ENCODE measurements around the gene TAMM41.
"Not testable (repeated sequence)": the region's sequence is repeated elsewhere in the genome, so short reads cannot be mapped to it uniquely, and the experiment has no call there.

TAMM41 gene

DNA sequence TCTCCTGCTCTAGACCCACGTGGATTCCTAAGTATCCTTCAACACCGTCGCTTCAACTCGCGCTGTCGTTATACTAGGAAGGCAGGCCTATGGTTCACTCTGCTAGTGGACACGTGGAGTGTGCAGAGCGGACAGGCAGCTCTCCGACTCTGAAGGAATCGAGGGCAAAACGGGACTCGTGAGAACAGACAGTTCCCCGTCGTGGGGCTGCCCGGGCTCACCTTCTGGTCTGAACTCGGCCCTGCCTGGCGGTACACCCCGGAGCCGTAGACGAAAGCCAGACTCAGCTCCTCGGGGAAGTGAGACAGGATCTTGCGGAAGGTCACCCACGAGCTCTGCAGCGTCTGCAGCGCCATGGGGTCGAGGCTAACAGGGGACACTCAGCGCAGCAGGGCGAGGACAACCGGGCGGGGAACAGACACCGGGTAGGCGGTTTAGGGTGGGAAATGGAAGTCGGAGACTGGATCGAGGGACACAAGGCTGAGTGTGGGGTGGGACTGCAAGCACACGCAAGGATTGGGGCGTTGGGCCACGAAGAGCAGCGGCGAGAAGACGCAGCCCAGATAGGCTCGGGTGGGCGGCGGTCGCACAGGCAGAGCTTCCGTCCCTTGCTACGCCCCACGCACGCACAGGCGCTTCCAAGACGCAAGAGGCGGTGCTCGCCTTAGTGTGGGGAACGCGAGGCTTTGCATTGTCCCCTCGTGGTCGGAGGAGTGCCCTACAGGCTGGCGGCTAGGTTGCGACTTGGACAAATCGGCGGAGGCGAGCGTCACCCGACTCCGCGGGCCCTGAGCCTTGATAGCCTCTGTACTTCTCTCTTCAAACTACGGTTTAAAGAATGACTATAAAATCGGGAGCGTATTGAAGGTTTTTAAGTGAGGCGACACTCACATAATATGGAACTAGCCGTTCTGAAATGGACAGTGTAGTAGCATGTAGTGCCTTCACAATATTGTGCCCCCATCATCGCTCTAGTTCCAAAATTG, at the start of gene TAMM41:
Gene TAMM41, minus strand, starts transcription at position 605 of the 986 bp plus-strand sequence. Its CDS starts 249 bp downstream, at position 356.
- peak; percentile 88 for DNase-seq

DNA sequence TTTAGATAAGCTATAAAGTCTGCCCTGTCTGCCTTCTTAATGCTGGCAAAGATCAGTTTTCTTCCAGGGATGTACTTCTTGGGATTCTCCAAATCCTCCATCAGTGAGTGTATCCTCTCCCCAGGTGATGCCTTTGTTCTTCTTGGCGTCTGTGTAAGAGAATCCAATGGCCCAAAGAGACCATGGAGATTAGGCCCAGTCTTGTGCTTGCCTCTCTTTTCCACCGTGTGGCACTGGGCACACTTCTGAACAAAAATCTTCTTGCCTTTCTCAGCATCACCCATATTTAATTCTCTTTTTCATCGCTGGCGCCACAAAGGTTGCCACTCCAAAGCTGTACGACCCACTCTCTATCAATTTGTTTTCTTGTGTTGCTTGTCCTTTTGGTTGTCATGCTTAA, 32.2 kb upstream of the TAMM41 start:
- no peak for DNase-seq

- not testable (repeated sequence) for DNase-seq
Measured at GRCh38 chr3:11874707-11875106, 28.0 kb upstream of the TAMM41 start.

DNA sequence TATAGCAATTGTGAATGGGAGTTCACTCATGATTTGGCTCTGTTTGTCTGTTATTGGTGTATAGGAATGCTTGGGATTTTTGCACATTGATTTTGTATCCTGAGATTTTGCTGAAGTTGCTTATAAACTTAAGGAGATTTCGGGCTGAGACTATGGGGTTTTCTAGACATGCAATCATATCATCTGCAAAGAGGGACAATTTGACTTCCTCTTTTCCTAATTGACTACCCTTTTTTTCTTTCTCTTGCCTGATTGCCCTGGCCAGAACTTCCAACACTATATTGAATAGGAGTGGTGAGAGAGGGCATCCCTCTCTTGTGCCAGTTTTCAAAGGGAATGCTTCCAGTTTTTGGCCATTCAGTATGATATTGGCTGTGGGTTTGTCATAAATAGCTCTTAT, 17.1 kb upstream of the TAMM41 start:
- not testable (repeated sequence) for DNase-seq

GRCh38 chr3:11862584-11862983, 15.9 kb upstream of the TAMM41 start:
- DNase-seq, result not testable (repeated sequence)

GRCh38 chr3:11862145-11862544, 15.5 kb upstream of the TAMM41 start:
- not testable (repeated sequence) for DNase-seq

DNA sequence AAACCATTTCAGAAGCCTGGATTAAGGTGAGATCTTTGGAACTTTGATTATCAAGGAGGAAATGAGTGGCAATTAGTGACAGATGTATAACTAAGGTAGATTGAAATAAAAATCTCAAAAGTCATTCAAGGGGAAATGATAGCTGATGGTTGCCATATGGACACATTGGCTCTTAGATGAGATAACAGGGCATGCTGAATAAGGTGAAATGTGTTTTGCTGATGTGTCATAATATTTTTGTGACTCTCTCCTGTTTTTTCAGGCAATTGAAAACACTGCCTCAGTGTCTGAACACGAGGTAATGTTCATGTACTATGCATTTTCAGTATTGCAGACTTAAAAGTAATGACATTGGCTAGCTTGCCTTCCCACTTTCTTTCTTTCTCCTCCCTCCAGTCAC, 13.5 kb upstream of the TAMM41 start:
- not testable (repeated sequence) for DNase-seq

DNA sequence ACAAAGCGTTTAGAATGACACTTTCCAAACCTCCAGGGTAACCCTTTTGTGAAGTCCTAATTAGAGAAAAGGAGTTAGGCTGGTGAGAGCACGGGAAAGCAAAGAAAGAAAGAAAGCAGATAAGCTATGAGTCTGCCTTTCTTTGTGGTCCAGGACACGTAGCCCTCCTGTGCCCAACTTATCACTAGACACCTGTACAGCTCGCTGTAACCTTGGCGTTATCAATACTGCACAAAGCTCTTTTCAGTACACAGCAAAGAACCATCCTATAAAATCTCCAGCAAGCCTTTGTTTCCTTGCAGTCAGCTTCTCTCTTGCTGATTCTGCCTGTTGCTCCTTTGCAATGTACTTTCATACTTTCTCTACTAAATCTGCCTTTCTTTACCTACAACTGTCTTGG, 6.8 kb upstream of the TAMM41 start:
- DNase-seq, result no peak

- no peak for DNase-seq
Measured at GRCh38 chr3:11850003-11850402, 3.3 kb upstream of the TAMM41 start.

DNA sequence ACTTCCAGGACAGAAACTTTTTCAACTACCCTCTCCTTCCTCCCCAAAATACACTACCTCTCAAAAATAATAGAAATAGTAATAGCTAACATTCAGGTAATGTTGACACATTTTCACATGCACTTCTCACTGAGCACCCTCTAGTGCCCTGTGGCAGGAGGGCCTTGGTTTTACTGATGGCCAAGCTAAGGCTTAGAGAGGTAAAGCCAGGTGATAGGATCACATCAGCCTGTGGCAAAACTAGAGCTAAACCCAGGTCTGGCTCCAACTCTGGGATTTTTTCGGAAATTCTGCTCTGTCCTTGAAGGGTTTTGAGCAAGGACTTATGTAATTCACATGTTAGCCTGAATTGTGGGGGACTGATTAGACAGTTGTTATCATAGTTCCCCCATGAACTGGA, 922 bp upstream of the TAMM41 start:
- no peak for DNase-seq

- no peak for DNase-seq
Measured at GRCh38 chr3:11845651-11846050, 1.0 kb downstream of the TAMM41 start.

DNA sequence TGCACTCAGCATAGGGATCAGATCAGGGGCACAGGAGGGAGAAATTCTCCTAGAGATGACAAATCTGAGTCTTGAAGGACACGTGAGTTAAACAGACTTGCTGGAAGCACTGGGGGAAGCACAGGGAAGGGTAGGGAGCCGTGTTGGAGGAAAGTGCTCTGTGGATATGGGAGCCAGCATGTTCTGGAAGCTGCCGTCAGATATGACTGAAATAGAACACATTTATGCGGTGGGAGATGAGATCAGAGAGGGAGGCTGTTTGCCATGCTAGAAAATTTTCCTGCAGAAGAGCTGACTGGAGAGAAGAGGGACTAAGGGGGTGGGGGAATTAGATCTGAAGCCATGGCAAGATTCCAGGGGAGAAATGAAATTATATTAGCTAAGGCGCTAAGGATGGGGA, 1.8 kb downstream of the TAMM41 start:
- no peak for DNase-seq

DNA sequence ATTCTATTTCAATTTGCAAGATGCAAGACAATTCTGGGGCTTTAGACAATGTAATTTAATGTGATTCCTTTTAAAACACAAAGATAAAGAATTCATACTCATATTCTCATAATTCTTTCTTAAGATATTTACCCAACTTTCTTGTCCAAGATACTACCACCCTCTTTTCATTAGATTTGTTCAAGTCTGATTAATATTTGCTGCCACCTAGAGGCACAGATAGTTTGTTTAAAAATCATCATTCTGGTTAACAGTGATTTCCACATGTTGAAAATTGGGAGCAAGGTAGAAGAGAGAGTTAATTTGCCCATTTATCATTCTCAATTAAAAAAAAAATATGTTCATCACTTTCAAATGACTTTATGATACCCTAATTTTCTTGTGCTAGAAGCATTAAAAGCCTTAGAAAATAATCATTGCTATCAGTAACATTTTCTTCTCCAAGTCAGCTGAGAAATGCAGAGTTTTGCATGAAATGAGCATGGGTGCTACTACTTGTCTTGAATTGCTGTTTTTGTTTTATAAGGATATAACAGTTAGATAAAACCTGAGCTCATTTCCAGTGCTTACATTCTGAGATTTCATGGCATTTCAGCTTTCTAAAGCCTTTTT, 11.6 kb downstream of the TAMM41 start:
- DNase-seq, result no peak

GRCh38 chr3:11832981-11833905, 13.4 kb downstream of the TAMM41 start:
- DNase-seq, result no peak

GRCh38 chr3:11829416-11829815, 17.3 kb downstream of the TAMM41 start:
- no peak for DNase-seq

GRCh38 chr3:11826628-11827265, 19.9 kb downstream of the TAMM41 start:
- no peak for DNase-seq

GRCh38 chr3:11825301-11825700, 21.4 kb downstream of the TAMM41 start:
- DNase-seq, result no peak

DNA sequence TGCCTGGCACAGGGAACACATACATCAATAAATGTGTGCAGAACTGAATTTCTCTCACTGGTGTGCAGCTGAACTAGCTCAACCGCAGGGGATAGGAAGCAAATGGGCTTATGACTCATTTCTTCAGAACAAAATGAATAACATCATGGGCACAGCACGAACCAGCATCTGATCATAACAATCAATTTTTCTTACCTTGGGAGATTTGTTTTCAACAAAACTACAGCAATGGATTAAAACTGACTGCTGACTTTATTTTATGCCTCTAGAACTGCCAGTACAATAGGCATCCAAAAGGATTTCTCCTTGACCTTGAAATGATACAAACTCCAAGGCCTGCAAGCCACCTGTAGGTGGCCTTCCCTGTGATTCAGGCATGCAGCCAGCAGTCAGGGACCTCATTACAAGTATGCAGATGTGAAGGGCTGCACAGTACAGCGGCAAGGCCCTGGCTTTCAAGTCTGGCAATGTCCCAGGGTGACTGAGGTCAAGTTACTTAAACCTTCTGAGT, 26.1 kb downstream of the TAMM41 start:
- no peak for DNase-seq

DNA sequence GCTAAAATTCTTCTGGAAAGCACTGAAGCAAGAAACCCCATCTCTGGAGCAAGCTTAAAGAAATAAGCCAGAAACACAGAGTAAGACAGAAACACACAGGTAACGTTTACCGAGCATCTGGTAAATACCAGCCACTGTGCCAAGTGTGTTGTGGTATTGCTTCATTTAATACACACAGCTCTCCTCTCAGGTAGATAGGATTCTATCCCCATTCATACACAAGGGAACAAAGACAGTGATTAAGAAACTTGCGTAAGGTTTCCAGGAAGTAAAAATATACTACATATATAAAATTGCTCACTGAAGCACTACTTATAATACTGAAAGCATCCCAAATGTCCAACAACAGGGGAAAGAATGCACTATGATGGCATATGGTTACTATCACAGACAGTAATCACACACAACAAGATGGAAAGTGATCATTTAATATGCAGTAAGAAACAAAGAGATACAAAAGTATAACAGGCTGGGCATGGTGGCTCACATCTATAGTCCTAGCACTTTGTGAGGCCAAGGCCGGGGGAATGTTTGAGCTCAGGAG, 27.5 kb downstream of the TAMM41 start:
- no peak for DNase-seq

DNA sequence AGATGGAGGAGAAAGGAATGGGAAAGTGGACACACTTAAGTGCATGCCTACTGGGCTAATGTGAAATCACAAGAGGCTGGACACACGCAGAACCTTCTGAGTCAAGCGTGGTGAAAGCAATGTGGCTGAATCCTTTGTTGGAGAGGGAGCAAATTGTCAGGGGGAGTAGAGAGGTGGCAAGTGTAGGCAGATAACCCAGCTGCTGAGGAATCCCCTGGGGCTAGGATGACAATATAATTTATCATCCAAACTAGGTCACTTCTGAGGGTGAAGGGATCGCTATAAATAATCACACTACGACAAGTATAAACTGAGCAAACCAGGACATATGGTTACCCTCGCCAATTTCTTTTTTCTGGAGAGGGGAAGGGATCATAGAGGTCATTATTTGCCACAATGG, 28.7 kb downstream of the TAMM41 start:
- DNase-seq, result no peak

DNA sequence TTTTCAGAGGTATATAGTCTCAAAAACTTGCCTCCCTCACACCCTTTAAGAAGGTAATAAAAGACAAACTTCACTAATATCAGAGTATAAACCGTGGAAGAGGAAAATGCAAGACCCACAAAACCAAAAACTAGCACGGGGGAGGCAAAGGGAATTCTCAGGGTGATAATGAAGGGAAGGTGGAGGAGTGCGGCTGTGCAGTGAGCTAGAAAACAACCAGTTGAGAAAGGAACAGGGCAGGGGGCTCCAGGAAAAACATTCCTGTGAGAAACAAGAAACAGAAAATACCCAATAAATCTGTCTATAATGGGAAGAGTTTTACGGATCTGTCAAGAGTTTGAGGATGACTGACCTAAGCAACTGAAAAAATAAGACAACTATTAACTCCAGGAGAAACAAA, 31.6 kb downstream of the TAMM41 start:
- no peak for DNase-seq

- no peak for DNase-seq
Measured at GRCh38 chr3:11814663-11815062, 32.0 kb downstream of the TAMM41 start.
